Epithelial cell of proximal tubule (primary cell): Measurements from ENCODE around the gene MGA. TPM values are rescaled to one million over a fixed set of nuclear protein-coding genes. Genes with fewer than 3 reads are reported as not detected.

ENCODE experiments used
- total RNA-seq: library from RNA; depleted of rRNA; stranded (reverse); fragments of >200 nt; gene quantifications from 2 replicates; pipeline ENCODE4 v1.2.3, GENCODE V29; 2015

Gene MGA
- total RNA-seq, 1 donor from 2014 or later = 20.8 TPM

Other genes with a start within 250 kb of the MGA start
- 22.1 and 23.5 TPM in 2 replicates for gene RTF1, start 243.3 kb upstream of the MGA start, total RNA-seq
- gene ITPKA, start 166.5 kb upstream of the MGA start, total RNA-seq = 6.7 and 9.8 TPM in 2 replicates
- gene LTK, start 146.6 kb upstream of the MGA start, total RNA-seq = 0.07 and 0.69 TPM in 2 replicates
- gene RPAP1, start 116.1 kb upstream of the MGA start, total RNA-seq = 46.4 and 70.8 TPM in 2 replicates
- gene TYRO3, start 101.2 kb upstream of the MGA start, total RNA-seq = 2.8 and 6.4 TPM in 2 replicates
- gene MAPKBP1, start 114.1 kb downstream of the MGA start, total RNA-seq = 11.9 and 14.4 TPM in 2 replicates
- gene JMJD7, start 167.7 kb downstream of the MGA start, total RNA-seq = 6.6 and 10.4 TPM in 2 replicates
- 0.65 and 1.2 TPM in 2 replicates for gene PLA2G4B, start 178.4 kb downstream of the MGA start, total RNA-seq
- gene SPTBN5, start 233.6 kb downstream of the MGA start, total RNA-seq = 0.51 and 0.63 TPM in 2 replicates